WI38 (cell line): ENCODE data around the gene HDAC7.

ENCODE experiments used
- H3K4me3 ChIP-seq: 2 replicates; pipeline ENCODE4 v1.5.1; 2011; ENCODE audit warnings: low read depth, mild to moderate bottlenecking, control low read depth, low read length
- CTCF ChIP-seq: IDR thresholded peaks from 2 replicates; pipeline ENCODE4 v1.5.1; 2012; ENCODE audit warnings: low read depth, mild to moderate bottlenecking, control low read depth, low read length

The HDAC7 gene

GRCh38 chr12:47748899-47749298 is 70.8 kb downstream of the HDAC7 start:
- no peak overlapping the region for H3K4me3 ChIP-seq
- TF ChIP-seq CTCF, result no peak

GRCh38 chr12:47748507-47748828 is 71.2 kb downstream of the HDAC7 start:
- H3K4me3 ChIP-seq, result no peak overlapping the region
- TF ChIP-seq CTCF, result no peak

- H3K4me3 ChIP-seq, result no peak overlapping the region
- no peak for TF ChIP-seq CTCF
These were observed 71.9 kb downstream of the HDAC7 start for GRCh38 chr12:47747596-47748506.

- TF ChIP-seq CTCF, result no peak
- H3K4me3 ChIP-seq, result no peak overlapping the region
These were observed 72.6 kb downstream of the HDAC7 start for GRCh38 chr12:47747126-47747525.

- TF ChIP-seq CTCF, result no peak
- H3K4me3 ChIP-seq, result no peak overlapping the region
These were observed 73.2 kb downstream of the HDAC7 start for GRCh38 chr12:47746523-47746922.

GRCh38 chr12:47746073-47746472 is 73.6 kb downstream of the HDAC7 start:
- TF ChIP-seq CTCF, result no peak
- no peak overlapping the region for H3K4me3 ChIP-seq

GRCh38 chr12:47745485-47746041 is 74.1 kb downstream of the HDAC7 start:
- H3K4me3 ChIP-seq, result no peak overlapping the region
- no peak for TF ChIP-seq CTCF
